ENCODE results near the gene PRPF4. TPM values are rescaled to one million over a fixed set of nuclear protein-coding genes. Genes with fewer than 3 reads are reported as not detected.

The PRPF4 gene
- total RNA-seq, 2 experiments from 2014 or later = 23.4 to 25.5 TPM

- Histone ChIP-seq H3K27ac (ENCODE audit: low read depth in 1 of 2, low read length in 2 of 2) (no peak overlapping the region), H3K27me3 (ENCODE audit: control insufficient read depth in 1 of 2, insufficient read depth in 2 of 2, low read length in 2 of 2) (no peaks in the 10 kb centered on the region), H3K4me1 (ENCODE audit: insufficient read depth, low read length) (no peaks in the 10 kb centered on the region), H3K36me3 (ENCODE audit: insufficient read depth, low read length) (no peaks in the 10 kb centered on the region), H3K9me3 (ENCODE audit: control insufficient read depth in 1 of 2, insufficient read depth in 1 of 2, low read length in 2 of 2) (no peaks in the 10 kb centered on the region), H3K4me3 (ENCODE audit: low read length) (no peak overlapping the region)
- TF ChIP-seq CTCF (IDR thresholded peaks at IDR 0.05) = no peak
- Mint-ChIP-seq H3K36me3 (ENCODE audit: low read depth) (peaks cover 4% of the 10 kb centered on the region), H3K4me3 (no peak overlapping the region), H3K27me3 (no peaks in the 10 kb centered on the region), H3K4me1 (ENCODE audit: low read depth) (peaks cover 2% of the 10 kb centered on the region), H3K9me3 (no peaks in the 10 kb centered on the region), H3K27ac (no peak overlapping the region)
- ChIA-PET CTCF (no interaction called here), POLR2A (no interaction called here)
- DNase-seq (no peak), ATAC-seq (ENCODE audit: poor library complexity) (no peak)
- intact Hi-C loops (cut with DNase I, micrococcal nuclease) = no loop called here
Observed at GRCh38 chr9:113238859-113239232, 36.6 kb upstream of the PRPF4 start.

- no peaks in the 10 kb centered on the region for H3K4me1 Mint-ChIP-seq (ENCODE audit: low read depth)
- Histone ChIP-seq H3K4me1 (ENCODE audit: insufficient read depth, low read length) (no peaks in the 10 kb centered on the region), H3K9me3 (ENCODE audit: control insufficient read depth in 1 of 2, insufficient read depth in 1 of 2, low read length in 2 of 2) (no peaks in the 10 kb centered on the region), H3K36me3 (ENCODE audit: insufficient read depth, low read length) (no peaks in the 10 kb centered on the region), H3K27me3 (ENCODE audit: control insufficient read depth in 1 of 2, insufficient read depth in 2 of 2, low read length in 2 of 2) (no peaks in the 10 kb centered on the region), H3K27ac (ENCODE audit: low read depth in 1 of 2, low read length in 2 of 2) (no peak overlapping the region), H3K4me3 (ENCODE audit: low read length) (no peak overlapping the region)
- ChIA-PET POLR2A (interaction anchor here (0.7 kb wide), 1 partner anchor 17 kb away, joined by 4 read pairs; no protein-coding TSS in a partner anchor), CTCF (no interaction called here)
- H3K27ac Mint-ChIP-seq = no peak overlapping the region
- TF ChIP-seq CTCF (IDR thresholded peaks at IDR 0.05) = no peak
- H3K36me3 Mint-ChIP-seq (ENCODE audit: low read depth) = no peaks in the 10 kb centered on the region
- no peak for ATAC-seq (ENCODE audit: poor library complexity)
- no peaks in the 10 kb centered on the region for H3K27me3 Mint-ChIP-seq
- intact Hi-C loops (cut with DNase I, micrococcal nuclease) = no loop called here
- DNase-seq = no peak
- no peaks in the 10 kb centered on the region for H3K9me3 Mint-ChIP-seq
- H3K4me3 Mint-ChIP-seq = no peak overlapping the region
Observed at GRCh38 chr9:113241161-113241560, 34.3 kb upstream of the PRPF4 start.

- no peaks in the 10 kb centered on the region for H3K9me3 ChIP-seq (ENCODE audit: control insufficient read depth in 1 of 2, insufficient read depth in 1 of 2, low read length in 2 of 2)
- H3K4me3 Mint-ChIP-seq = no peak overlapping the region
- H3K27ac ChIP-seq (ENCODE audit: low read depth in 1 of 2, low read length in 2 of 2) = no peak overlapping the region
- H3K4me1 Mint-ChIP-seq (ENCODE audit: low read depth) = no peaks in the 10 kb centered on the region
- no peak for TF ChIP-seq CTCF (IDR thresholded peaks at IDR 0.05)
- no peak overlapping the region for H3K27ac Mint-ChIP-seq
- intact Hi-C loops (cut with DNase I, micrococcal nuclease) = no loop called here
- H3K27me3 Mint-ChIP-seq = no peaks in the 10 kb centered on the region
- ChIA-PET POLR2A (no interaction called here), CTCF (no interaction called here)
- H3K36me3 ChIP-seq (ENCODE audit: insufficient read depth, low read length) = no peaks in the 10 kb centered on the region
- no peaks in the 10 kb centered on the region for H3K27me3 ChIP-seq (ENCODE audit: control insufficient read depth in 1 of 2, insufficient read depth in 2 of 2, low read length in 2 of 2)
- no peaks in the 10 kb centered on the region for H3K4me1 ChIP-seq (ENCODE audit: insufficient read depth, low read length)
- H3K9me3 Mint-ChIP-seq = no peaks in the 10 kb centered on the region
- ATAC-seq (ENCODE audit: poor library complexity) (no peak), DNase-seq (no peak)
- peaks cover 6% of the 10 kb centered on the region for H3K36me3 Mint-ChIP-seq (ENCODE audit: low read depth)
- H3K4me3 ChIP-seq (ENCODE audit: low read length) = no peak overlapping the region
Observed at GRCh38 chr9:113244556-113244955, 30.9 kb upstream of the PRPF4 start.

Data from CD4-positive, alpha-beta T cell (primary cell).